H1 (cell line): ENCODE results near the gene ITGA8. TPM values are rescaled to one million over a fixed set of nuclear protein-coding genes. Genes with fewer than 3 reads are reported as not detected.
A peak's percentile ranks its signal among the peaks of the same experiment; 100 is the strongest.

Experiments used
- CTCF ChIA-PET: fragments of 300-600 bp; sonication (Branson Sonifier 250); formaldehyde crosslinking; loops from one replicate; lab custom pipeline; 2021; ENCODE audit not compliant: partially characterized antibody; lab: Charles Lee
- POLR2A ChIA-PET: fragments of 300-600 bp; sonication (Branson Sonifier 250); formaldehyde crosslinking; loops from one replicate; lab custom pipeline; 2021; ENCODE audit warnings: inconsistent platforms; ENCODE audit not compliant: partially characterized antibody; lab: Charles Lee
- DNase-seq, 2 experiments: peaks; one replicate each; pipeline versions ENCODE4 v3.0.0 to v3.0.0-alpha.2; 2010 to 2022; ENCODE audit warnings: low spot score in 2 of 2, low read depth in 1 of 2, mixed read lengths in 1 of 2
- FAIRE-seq: peaks from 2 replicates; lab custom pipeline; 2011; peaks lifted over from hg19 to GRCh38; lab: Jason Lieb, UNC
- H2AFZ ChIP-seq: 2 replicates; pipeline ENCODE4 v1.8.1; 2012; ENCODE audit warnings: low read length, inconsistent platforms
- H2AK5ac ChIP-seq: 2 replicates; pipeline ENCODE4 v1.6.1; 2013; ENCODE audit warnings: low read depth, low read length
- H2BK120ac ChIP-seq: replicated peaks from 2 replicates; pipeline ENCODE3; 2013; ENCODE audit warnings: low read depth, low read length, inconsistent platforms
- H2BK12ac ChIP-seq: 2 replicates; pipeline ENCODE4 v1.6.1; 2013; ENCODE audit warnings: low read depth, low read length
- H2BK15ac ChIP-seq: 2 replicates; pipeline ENCODE4 v1.6.1; 2013; ENCODE audit warnings: low read length
- H2BK20ac ChIP-seq: 2 replicates; pipeline ENCODE4 v1.6.1; 2013; ENCODE audit warnings: low read length
- H2BK5ac ChIP-seq: 2 replicates; pipeline ENCODE4 v1.6.1; 2013; ENCODE audit warnings: low read depth, low read length
- H3K14ac ChIP-seq: 2 replicates; pipeline ENCODE4 v1.6.1; 2013; ENCODE audit warnings: inconsistent platforms; ENCODE audit not compliant: insufficient read length
- H3K18ac ChIP-seq: 2 replicates; pipeline ENCODE4 v1.6.1; 2013; ENCODE audit warnings: low read length; ENCODE audit errors: extremely low read depth
- H3K23ac ChIP-seq: 2 replicates; pipeline ENCODE4 v1.6.1; 2013; ENCODE audit warnings: inconsistent platforms; ENCODE audit not compliant: insufficient read length
- H3K23me2 ChIP-seq: 2 replicates; pipeline ENCODE4 v1.6.1; 2013; ENCODE audit warnings: low read depth, low read length
- H3K27ac ChIP-seq: 2 replicates; pipeline ENCODE4 v1.6.1; 2011; ENCODE audit warnings: low read depth, low read length, inconsistent platforms
- H3K27me3 ChIP-seq, 4 experiments: replicated peaks in 1 of 4; 1 replicate in 1 of 4; 2 replicates in 3 of 4; pipeline versions ENCODE4 v1.6.1 to v1.8.1; 2011 to 2013; ENCODE audit warnings: low read length in 3 of 4, mild to moderate bottlenecking in 3 of 4, inconsistent platforms in 2 of 4, mixed read lengths in 2 of 4, moderate library complexity in 1 of 4; ENCODE audit not compliant: control insufficient read depth in 3 of 4, insufficient read depth in 3 of 4; ENCODE audit errors: extremely low read depth in 1 of 4
- H3K36me3 ChIP-seq, 4 experiments: 2 replicates each; pipeline versions ENCODE4 v1.6.1 to v1.8.1; 2011 to 2013; ENCODE audit warnings: mild to moderate bottlenecking in 4 of 4, low read length in 3 of 4, moderate library complexity in 2 of 4, control low read depth in 1 of 4, inconsistent platforms in 1 of 4; ENCODE audit not compliant: insufficient read depth in 4 of 4, control insufficient read depth in 2 of 4
- H3K4ac ChIP-seq: replicated peaks from 2 replicates; pipeline ENCODE3; 2013; ENCODE audit warnings: low read length, low read depth, mixed read lengths, inconsistent platforms; ENCODE audit not compliant: insufficient read length
- H3K4me1 ChIP-seq, 4 experiments: replicated peaks in 1 of 4; 1 replicate in 1 of 4; 2 replicates in 3 of 4; pipeline versions ENCODE4 v1.6.1 to v1.8.1; 2011 to 2013; ENCODE audit warnings: low read length in 3 of 4, inconsistent platforms in 2 of 4, mixed read lengths in 1 of 4; ENCODE audit not compliant: insufficient read depth in 4 of 4, control insufficient read depth in 3 of 4
- H3K4me2 ChIP-seq, 2 experiments: 2 replicates each; pipeline versions ENCODE4 v1.6.1 to v1.8.1; 2011 to 2013; ENCODE audit warnings: low read depth in 2 of 2, low read length in 2 of 2, control low read depth in 1 of 2, inconsistent platforms in 1 of 2, mild to moderate bottlenecking in 1 of 2; ENCODE audit not compliant: insufficient read depth in 1 of 2
- H3K4me3 ChIP-seq, 4 experiments: fragments of 200-600, 300-600 bp in 1 of 4; sonication (generic), shearing (Covaris generic), sonication (Bioruptor Twin) in 1 of 4; 2 replicates each; pipeline versions ENCODE4 v1.5.1 to v1.8.1; 2011 to 2016; ENCODE audit warnings: low read length in 4 of 4, low read depth in 3 of 4, control low read depth in 2 of 4, inconsistent platforms in 2 of 4, mild to moderate bottlenecking in 2 of 4, mixed read lengths in 1 of 4, moderate library complexity in 1 of 4; ENCODE audit not compliant: insufficient read depth in 2 of 4; ENCODE audit errors: extremely low read depth in 1 of 4
- H3K56ac ChIP-seq: replicated peaks from 2 replicates; pipeline ENCODE3; 2013; ENCODE audit warnings: low read depth, mild to moderate bottlenecking, mixed read lengths, low read length, inconsistent platforms; ENCODE audit not compliant: insufficient read length
- H3K79me1 ChIP-seq: 2 replicates; pipeline ENCODE4 v1.6.1; 2013; ENCODE audit warnings: low read depth, low read length, control low read depth
- H3K79me2 ChIP-seq, 2 experiments: 2 replicates each; pipeline versions ENCODE4 v1.6.1 to v1.8.1; 2012 to 2013; ENCODE audit warnings: low read length in 2 of 2, mild to moderate bottlenecking in 2 of 2, inconsistent platforms in 1 of 2; ENCODE audit not compliant: insufficient read depth in 2 of 2, control insufficient read depth in 1 of 2
- H3K9ac ChIP-seq, 4 experiments: replicated peaks in 1 of 4; 1 replicate in 1 of 4; 2 replicates in 3 of 4; pipeline versions ENCODE4 v1.6.1 to v1.8.1; 2011 to 2013; ENCODE audit warnings: low read depth in 3 of 4, low read length in 3 of 4, control low read depth in 2 of 4, mild to moderate bottlenecking in 2 of 4, moderate library complexity in 2 of 4, inconsistent platforms in 1 of 4; ENCODE audit errors: extremely low read depth in 1 of 4
- H3K9me3 ChIP-seq, 2 experiments: 2 replicates each; pipeline versions ENCODE4 v1.6.1 to v1.8.1; 2012 to 2013; ENCODE audit warnings: mild to moderate bottlenecking in 2 of 2, moderate library complexity in 2 of 2, control low read depth in 1 of 2, inconsistent platforms in 1 of 2, low read depth in 1 of 2, low read length in 1 of 2, mixed read lengths in 1 of 2; ENCODE audit not compliant: insufficient read depth in 2 of 2
- H4K20me1 ChIP-seq, 2 experiments: replicated peaks in 1 of 2; 2 replicates each; pipeline versions ENCODE3 to v1.8.1; 2011 to 2013; ENCODE audit warnings: inconsistent platforms in 2 of 2, low read length in 2 of 2, mild to moderate bottlenecking in 1 of 2; ENCODE audit not compliant: insufficient read depth in 2 of 2, control insufficient read depth in 1 of 2
- H4K5ac ChIP-seq: 2 replicates; pipeline ENCODE4 v1.6.1; 2013; ENCODE audit warnings: low read length, low read depth, mixed read lengths, inconsistent platforms; ENCODE audit not compliant: insufficient read length
- H4K8ac ChIP-seq: 2 replicates; pipeline ENCODE4 v1.8.0; 2013; ENCODE audit warnings: mild to moderate bottlenecking, moderate library complexity, low read length, inconsistent platforms; ENCODE audit not compliant: insufficient read depth; ENCODE audit errors: extremely low read depth
- H4K91ac ChIP-seq: replicated peaks from 2 replicates; pipeline ENCODE3; 2013; ENCODE audit warnings: low read length, mixed read lengths, inconsistent platforms; ENCODE audit not compliant: insufficient read length
- BRCA1 ChIP-seq: IDR thresholded peaks from 2 replicates; pipeline ENCODE4 v1.6.1; 2012; ENCODE audit warnings: low read depth, low read length, improper control_type of control experiment
- CEBPB ChIP-seq: IDR thresholded peaks from 2 replicates; pipeline ENCODE4 v1.6.1; 2012; ENCODE audit warnings: low read depth, low read length
- CTBP2 ChIP-seq: IDR thresholded peaks from 2 replicates; pipeline ENCODE4 v1.7.0; 2011; ENCODE audit warnings: borderline replicate concordance, mild to moderate bottlenecking, moderate library complexity, mixed read lengths, low read length; ENCODE audit not compliant: insufficient read depth, insufficient read length
- JUND ChIP-seq: IDR thresholded peaks from 2 replicates; pipeline ENCODE4 v1.6.1; 2011; ENCODE audit warnings: mild to moderate bottlenecking, improper control_type of control experiment, low read length
- KDM1A ChIP-seq: fragments of 200-600, 300-600 bp; sonication (generic); IDR thresholded peaks from 2 replicates; pipeline ENCODE4 v1.7.1; 2016; ENCODE audit warnings: mild to moderate bottlenecking, low read length, borderline replicate concordance
- POU5F1 ChIP-seq: IDR thresholded peaks from 2 replicates; pipeline ENCODE4 v1.6.1; 2011; ENCODE audit warnings: low read depth, mild to moderate bottlenecking, low read length, moderate library complexity
- WGBS, 2 experiments: shearing (Covaris generic) in 1 of 2; methylation state at CpG; one replicate each; pipeline versions ENCODE4 v1.1.6 to v1.1.7; 2013 to 2015; ENCODE audit warnings: low lambda C conversion rate in 2 of 2, mixed read lengths in 2 of 2, inconsistent platforms in 1 of 2, low coverage in 1 of 2, missing lambda C conversion rate in 1 of 2; ENCODE audit not compliant: insufficient replicate concordance in 2 of 2, insufficient coverage in 1 of 2, insufficient read length in 1 of 2; ENCODE audit errors: extremely low coverage in 1 of 2, missing lambda C conversion rate in 1 of 2; 5-methylcytosine and 5-hydroxymethylcytosine counted together
- polyA plus RNA-seq, 7 experiments: library from polyadenylated mRNA; depleted of rRNA in 3 of 7; stranded (reverse) in 5 of 7; unstranded in 2 of 7; fragments of >200 nt in 5 of 7; fragments of 200-250 nt in 2 of 7; gene quantifications; 1 replicate in 5 of 7; 2 replicates in 1 of 7; 4 replicates in 1 of 7; pipeline versions ENCODE4 v1.2.1 to v1.2.3, GENCODE V29; 2011 to 2013; ENCODE audit warnings: missing spikeins in 2 of 7, mixed read lengths in 2 of 7
- total RNA-seq: library from RNA; stranded (reverse); fragmentation: NEBNext Ultra II Directional; extraction: Animal tissue kit (Norgen Biotek cat#: 25700); gene quantifications from 2 replicates; pipeline ENCODE4 v1.2.1, GENCODE V29; 2021

ITGA8 gene
- total and polyA plus RNA-seq, 2 of the 8 experiments (the other 6 are each of a cell fraction or from before 2014, with no cell fraction given) = not detected

GRCh38 chr10:15718694-15719048 is 1.1 kb downstream of the ITGA8 start:
- Histone ChIP-seq H3K4ac (no peak overlapping the region), H2BK120ac (no peak overlapping the region), H3K4me2 (peak overlapping the region; percentile 90 to 98), H3K9me3 (no peaks in the 10 kb centered on the region), H3K18ac (no peak overlapping the region), H3K9ac (no peak overlapping the region), H2AK5ac (no peak overlapping the region), H4K20me1 (peaks cover 0 to 1% of the 10 kb centered on the region in 2 experiments), H4K5ac (no peak overlapping the region), H3K4me3 (peak overlapping the region; percentile 30 to 67 (median 40); a peak in 7 of 8 replicates), H3K23me2 (peaks cover 11% of the 10 kb centered on the region; the same call in 1 of the 2 replicates), H3K79me1 (no peaks in the 10 kb centered on the region), H3K27me3 (peaks cover 10 to 32% (median 25%) of the 10 kb centered on the region in 4 experiments), H2BK20ac (no peak overlapping the region), H3K79me2 (no peaks in the 10 kb centered on the region), H3K56ac (no peak overlapping the region), H2AFZ (peak overlapping the region; percentile 72; the same call in 1 of the 2 replicates), H3K36me3 (no peaks in the 10 kb centered on the region), H3K4me1 (peaks cover 0 to 5% (median 1%) of the 10 kb centered on the region in 4 experiments; a peak in 3 of 7 replicates), H2BK12ac (no peak overlapping the region), H3K14ac (no peak overlapping the region), H4K8ac (no peak overlapping the region), H2BK5ac (no peak overlapping the region), H3K27ac (no peak overlapping the region), H3K23ac (no peak overlapping the region), H2BK15ac (no peak overlapping the region), H4K91ac (no peak overlapping the region)
- POLR2A ChIA-PET = no interaction called here
- 45% methylated on average over 17 of the region's 17 CpGs; no CpG with 5 or more reads in 1 of the 2 experiments for WGBS, 2 experiments
- FAIRE-seq (no peak), DNase-seq (peak in 1 of 2 experiments; percentile 60)
- CTCF ChIA-PET = interaction anchor here (0.8 to 5.8 kb wide), 29 partner anchors 9 to 300 kb away, joined by 3 to 37 read pairs (median 7); no protein-coding TSS in a partner anchor
- TF ChIP-seq POU5F1 = no peak
- no peak for TF ChIP-seq KDM1A
- no peak for TF ChIP-seq CTBP2
- TF ChIP-seq JUND = no peak
- TF ChIP-seq BRCA1 = no peak
- no peak for TF ChIP-seq CEBPB
